ENCODE results near the gene IER5L.
"Not testable (repeated sequence)": the region's sequence is repeated elsewhere in the genome, so short reads cannot be mapped to it uniquely, and the experiment has no call there.

The IER5L gene

GRCh38 chr9:129197978-129198318 lies 19.9 kb upstream of the IER5L start (continued):
- TF ChIP-seq PATZ1 (CRISPR knock-in tag; IDR thresholded peaks at IDR 0.05; ENCODE audit: borderline replicate concordance) (no peak), SNAI2 (CRISPR knock-in tag; IDR thresholded peaks at IDR 0.05) (no peak), PPARA (CRISPR knock-in tag; IDR thresholded peaks at IDR 0.05; ENCODE audit: borderline replicate concordance) (no peak), CREB5 (CRISPR knock-in tag; IDR thresholded peaks at IDR 0.05; ENCODE audit: low read depth) (no peak), ZNF70 (CRISPR knock-in tag; IDR thresholded peaks at IDR 0.05) (no peak), CSDC2 (CRISPR knock-in tag; IDR thresholded peaks at IDR 0.05) (no peak), ISL1 (CRISPR knock-in tag; IDR thresholded peaks at IDR 0.05) (no peak)

GRCh38 chr9:129197045-129197444 lies 19.0 kb upstream of the IER5L start:
- ATAC-seq = not testable (repeated sequence)

DNA sequence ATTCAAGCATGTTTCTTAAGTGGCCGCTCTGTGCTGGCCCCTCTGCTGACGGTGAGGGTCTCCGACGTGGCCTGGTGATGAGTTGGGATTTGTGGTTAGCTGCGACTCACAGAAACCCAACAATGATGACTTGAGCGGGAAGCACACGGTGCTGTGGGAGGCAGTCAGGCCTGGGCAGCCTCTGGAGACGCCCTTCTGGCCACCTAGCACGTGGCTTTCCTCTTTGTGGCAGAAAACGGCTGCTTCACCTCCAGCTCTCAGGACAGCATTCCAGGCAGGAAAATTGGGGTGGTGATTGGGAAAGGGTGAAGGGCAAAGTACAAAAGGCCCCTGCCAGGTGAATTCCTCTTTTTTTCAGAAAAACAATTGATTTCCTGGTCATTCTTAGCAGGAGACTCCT lies 17.5 kb upstream of the IER5L start:
- no peak for ATAC-seq
- TF ChIP-seq CREB5 (CRISPR knock-in tag; IDR thresholded peaks at IDR 0.05; ENCODE audit: low read depth) = no peak
- no peak for TF ChIP-seq ISL1 (CRISPR knock-in tag; IDR thresholded peaks at IDR 0.05)
- no peak for TF ChIP-seq GLIS3 (CRISPR knock-in tag; IDR thresholded peaks at IDR 0.05)
- TF ChIP-seq TOX (CRISPR knock-in tag; IDR thresholded peaks at IDR 0.05; ENCODE audit: borderline replicate concordance) = no peak
- no peak for TF ChIP-seq ESRRG (CRISPR knock-in tag; IDR thresholded peaks at IDR 0.05)
- no peak for TF ChIP-seq CSDC2 (CRISPR knock-in tag; IDR thresholded peaks at IDR 0.05)
- TF ChIP-seq PATZ1 (CRISPR knock-in tag; IDR thresholded peaks at IDR 0.05; ENCODE audit: borderline replicate concordance) = no peak
- TF ChIP-seq RARB (CRISPR knock-in tag; IDR thresholded peaks at IDR 0.05) = no peak
- TF ChIP-seq SNAI2 (CRISPR knock-in tag; IDR thresholded peaks at IDR 0.05) = no peak
- TF ChIP-seq ZFP3 (CRISPR knock-in tag; IDR thresholded peaks at IDR 0.05) = no peak
- no peak for TF ChIP-seq ZNF70 (CRISPR knock-in tag; IDR thresholded peaks at IDR 0.05)
- no peak for TF ChIP-seq CSRNP3 (CRISPR knock-in tag; IDR thresholded peaks at IDR 0.05)
- no peak for TF ChIP-seq TCF4 (CRISPR knock-in tag; IDR thresholded peaks at IDR 0.05; ENCODE audit: borderline replicate concordance)
- no peak for TF ChIP-seq ZFP30 (CRISPR knock-in tag; IDR thresholded peaks at IDR 0.05)
- no peak for TF ChIP-seq OSR1 (CRISPR knock-in tag; IDR thresholded peaks at IDR 0.05)
- TF ChIP-seq ZNF565 (CRISPR knock-in tag; conservative IDR thresholded peaks at IDR 0.05; ENCODE audit: low read depth) = no peak

GRCh38 chr9:129194221-129194620 lies 16.2 kb upstream of the IER5L start:
- ATAC-seq = no peak
- TF ChIP-seq TOX (CRISPR knock-in tag; IDR thresholded peaks at IDR 0.05; ENCODE audit: borderline replicate concordance) (no peak), ZFP3 (CRISPR knock-in tag; IDR thresholded peaks at IDR 0.05) (no peak), OSR1 (CRISPR knock-in tag; IDR thresholded peaks at IDR 0.05) (no peak), ISL1 (CRISPR knock-in tag; IDR thresholded peaks at IDR 0.05) (no peak), ZFP30 (CRISPR knock-in tag; IDR thresholded peaks at IDR 0.05) (no peak), CSDC2 (CRISPR knock-in tag; IDR thresholded peaks at IDR 0.05) (no peak), SNAI2 (CRISPR knock-in tag; IDR thresholded peaks at IDR 0.05) (no peak), PATZ1 (CRISPR knock-in tag; IDR thresholded peaks at IDR 0.05; ENCODE audit: borderline replicate concordance) (no peak), POU6F1 (CRISPR knock-in tag; IDR thresholded peaks at IDR 0.05; ENCODE audit: borderline replicate concordance, low read depth) (no peak), PPARA (CRISPR knock-in tag; IDR thresholded peaks at IDR 0.05; ENCODE audit: borderline replicate concordance) (no peak), ZNF8 (CRISPR knock-in tag; IDR thresholded peaks at IDR 0.05) (no peak), CREB5 (CRISPR knock-in tag; IDR thresholded peaks at IDR 0.05; ENCODE audit: low read depth) (no peak), ZNF70 (CRISPR knock-in tag; IDR thresholded peaks at IDR 0.05) (no peak)
